ENCODE measurements around the gene VTI1A. TPM values are rescaled to one million over a fixed set of nuclear protein-coding genes. Genes with fewer than 3 reads are reported as not detected.
"Not testable (repeated sequence)": the region's sequence is repeated elsewhere in the genome, so short reads cannot be mapped to it uniquely, and the experiment has no call there.

Gene VTI1A
- 24.7 and 33.4 TPM in 2 replicates for total RNA-seq (2014; rRNA removed; shearing (Covaris generic))

DNA sequence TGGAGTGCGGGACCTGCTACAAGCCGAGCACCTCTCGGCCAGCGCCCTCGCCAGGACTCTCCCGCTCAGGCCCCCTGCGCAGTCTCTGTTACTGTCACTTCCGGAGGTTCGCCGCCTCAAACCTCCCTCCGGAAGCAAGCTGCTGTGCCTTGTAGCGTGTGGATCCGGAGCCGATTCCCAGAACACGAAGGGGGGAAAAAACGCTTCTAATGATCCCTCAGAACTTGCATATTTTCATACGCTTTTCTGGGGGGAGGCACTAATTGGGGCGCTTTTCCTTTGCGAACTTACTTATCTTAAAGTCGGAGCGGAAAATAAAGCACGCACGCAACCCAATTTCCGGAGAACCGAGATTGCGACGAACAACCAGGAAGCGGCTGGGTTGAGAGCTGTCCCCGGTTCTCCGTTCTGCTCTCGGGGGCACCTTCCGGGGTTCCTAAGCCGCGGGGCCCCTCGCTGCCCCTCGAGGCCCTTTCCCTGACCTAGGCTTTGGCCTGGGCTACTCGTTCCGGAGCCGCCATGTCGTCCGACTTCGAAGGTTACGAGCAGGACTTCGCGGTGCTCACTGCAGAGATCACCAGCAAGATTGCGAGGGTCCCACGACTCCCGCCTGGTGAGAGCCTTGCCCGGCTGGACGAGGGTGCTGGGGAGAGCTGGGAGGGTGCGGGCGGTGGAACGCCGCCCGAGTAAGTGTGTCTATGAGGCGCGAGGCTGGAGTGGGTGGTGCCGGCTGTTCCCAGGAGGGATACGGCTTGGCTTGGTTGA lies at the start of gene VTI1A, which contains the start of gene ZDHHC6:
VTI1A (plus strand) TSS at position 361 of the 765 bp plus-strand sequence; CDS start at position 520, 159 bp downstream.
ZDHHC6 (minus strand) TSS at position 60 of the 765 bp plus-strand sequence. CDS start 1,478 bp downstream, outside the sequence.
- no peaks in the 10 kb centered on the region for H3K27me3 ChIP-seq (replicated peaks)
- H3K4me3 ChIP-seq: peak within 1 kb of the TSS; percentile 78
- peaks cover 56% of the 10 kb centered on the region for H3K36me3 ChIP-seq
- peak within 1 kb of the TSS; percentile 90 for H3K27ac ChIP-seq
- H3K4me1 ChIP-seq (replicated peaks): peaks cover 13% of the 10 kb centered on the region
- H3K9me3 ChIP-seq (replicated peaks): no peaks in the 10 kb centered on the region; the same call in 1 of the 2 replicates
- DNase-seq (ENCODE audit: low read depth in 1 of 2, low spot score in 2 of 2): peak; percentile 86 to 90

DNA sequence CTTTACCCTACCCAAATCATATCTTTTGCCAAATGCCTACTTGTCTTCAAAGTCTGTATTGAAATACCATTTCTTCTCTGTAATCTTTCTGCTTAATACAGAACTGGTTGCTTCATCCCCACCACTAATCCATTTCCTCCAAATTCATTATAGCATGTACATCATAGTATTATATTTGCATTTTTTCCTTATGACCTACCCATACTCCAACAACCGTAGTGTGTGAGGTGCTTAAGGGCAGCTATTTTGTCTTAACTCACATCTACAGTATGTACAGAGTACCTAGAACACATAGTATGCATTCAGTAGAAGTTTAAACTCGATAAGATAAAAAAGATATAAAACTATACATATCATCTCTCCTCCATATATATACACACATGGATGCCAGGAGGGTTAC lies 49.4 kb upstream of the VTI1A start:
- H3K4me1 ChIP-seq (replicated peaks): 0 out of 2 replicates have a peak, but pooled peaks cover under 1% of the 10 kb centered on the region
- H3K27ac ChIP-seq: no peak overlapping the region
- no peak for DNase-seq (ENCODE audit: low read depth in 1 of 2, low spot score in 2 of 2)
- H3K36me3 ChIP-seq: no peaks in the 10 kb centered on the region
- no peaks in the 10 kb centered on the region for H3K9me3 ChIP-seq (replicated peaks)
- no peaks in the 10 kb centered on the region for H3K27me3 ChIP-seq (replicated peaks)
- H3K4me3 ChIP-seq: no peak overlapping the region

DNA sequence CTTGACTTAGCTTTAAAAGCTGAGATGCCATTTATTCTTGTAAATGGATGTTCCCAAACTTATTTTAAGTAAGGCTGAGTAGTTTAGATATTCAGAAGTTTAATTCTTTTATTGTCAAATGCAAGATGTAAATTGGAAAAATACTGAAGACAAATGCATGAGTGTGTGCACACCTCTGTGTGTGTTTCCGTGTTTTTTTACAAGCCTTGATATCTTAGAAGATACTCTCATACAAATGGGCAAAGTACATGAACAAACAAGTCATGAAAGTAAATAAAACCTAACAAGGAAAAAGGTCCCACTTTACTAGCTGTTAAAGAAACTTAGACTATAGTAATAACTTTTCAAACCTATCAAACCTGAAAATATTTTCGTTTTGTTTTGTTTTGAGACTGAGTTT lies 44.1 kb upstream of the VTI1A start:
- Histone ChIP-seq H3K9me3 (replicated peaks) (no peaks in the 10 kb centered on the region), H3K4me3 (no peak overlapping the region), H3K27me3 (replicated peaks) (no peaks in the 10 kb centered on the region), H3K36me3 (no peaks in the 10 kb centered on the region), H3K4me1 (replicated peaks) (peaks cover 6% of the 10 kb centered on the region; the same call in 1 of the 2 replicates), H3K27ac (no peak overlapping the region)
- DNase-seq (ENCODE audit: low read depth in 1 of 2, low spot score in 2 of 2): no peak

DNA sequence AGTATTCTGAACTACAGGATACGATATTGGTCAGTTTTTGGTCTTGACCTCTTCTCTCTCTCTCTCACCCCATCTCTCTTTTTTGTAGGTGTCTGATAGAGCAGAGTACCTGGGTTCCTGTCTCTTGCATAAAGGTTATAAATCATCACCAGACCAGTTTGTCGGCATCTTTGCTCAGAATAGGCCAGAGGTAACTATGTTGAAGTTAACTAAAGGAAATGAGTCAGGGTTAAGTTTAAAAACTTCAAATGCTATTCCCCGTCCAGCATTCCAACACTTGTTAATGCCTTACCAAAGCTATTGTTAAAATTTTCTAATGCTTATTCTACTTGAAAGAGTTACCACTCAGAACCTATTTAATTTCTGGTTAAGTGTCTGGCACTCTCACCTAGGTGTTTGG lies 42.4 kb upstream of the VTI1A start:
- Histone ChIP-seq H3K4me1 (replicated peaks) (peaks cover 6% of the 10 kb centered on the region; the same call in 1 of the 2 replicates), H3K4me3 (no peak overlapping the region), H3K9me3 (replicated peaks) (no peaks in the 10 kb centered on the region), H3K36me3 (no peaks in the 10 kb centered on the region), H3K27ac (no peak overlapping the region), H3K27me3 (replicated peaks) (no peaks in the 10 kb centered on the region)
- DNase-seq (ENCODE audit: low read depth in 1 of 2, low spot score in 2 of 2): no peak

DNA sequence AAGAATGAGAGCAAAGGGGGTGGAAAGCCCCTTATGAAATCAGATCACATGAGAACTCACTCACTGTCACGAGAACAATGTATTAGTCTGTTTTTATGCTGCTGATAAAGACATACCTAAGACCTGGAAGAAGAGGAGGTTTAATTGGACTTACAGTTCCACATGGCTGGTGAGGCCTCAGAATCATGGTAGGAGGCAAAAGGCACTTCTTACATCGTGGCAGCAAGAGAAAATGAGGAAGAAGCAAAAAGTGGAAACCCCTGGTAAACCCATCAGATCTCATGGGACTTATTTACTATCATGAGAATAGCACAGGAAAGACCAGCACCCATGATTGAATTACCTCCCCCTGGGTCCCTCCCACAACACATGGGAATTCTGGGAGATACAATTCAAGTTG lies 40.2 kb upstream of the VTI1A start:
- H3K27me3 ChIP-seq (replicated peaks); H3K27ac ChIP-seq; H3K4me1 ChIP-seq (replicated peaks); DNase-seq (ENCODE audit: low read depth in 1 of 2, low spot score in 2 of 2); H3K36me3 ChIP-seq; H3K9me3 ChIP-seq (replicated peaks); H3K4me3 ChIP-seq: not testable (repeated sequence)

DNA sequence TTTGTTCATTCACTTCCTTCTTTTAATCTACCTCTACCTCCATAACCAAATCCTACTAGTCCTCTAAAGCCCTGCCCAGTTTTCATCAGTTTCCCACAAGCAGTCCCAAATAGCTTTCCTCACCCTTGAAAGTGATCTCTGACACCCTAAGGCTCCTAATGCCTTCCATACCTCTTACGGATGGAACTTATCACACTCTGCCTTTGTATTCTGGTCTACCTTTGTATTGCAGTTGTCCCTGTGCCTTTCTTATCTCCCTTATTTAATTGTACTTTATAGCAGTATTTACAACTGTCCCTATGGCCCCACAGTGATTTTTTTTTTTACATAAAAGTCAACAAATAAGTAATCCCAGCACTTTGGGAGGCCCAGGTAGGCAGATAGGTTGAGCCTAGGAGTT lies 39.3 kb upstream of the VTI1A start:
- DNase-seq (ENCODE audit: low read depth in 1 of 2, low spot score in 2 of 2): no peak
- Histone ChIP-seq H3K4me1 (replicated peaks) (peaks cover 4% of the 10 kb centered on the region; the same call in 1 of the 2 replicates), H3K36me3 (no peaks in the 10 kb centered on the region), H3K27me3 (replicated peaks) (no peaks in the 10 kb centered on the region), H3K4me3 (no peak overlapping the region), H3K9me3 (replicated peaks) (no peaks in the 10 kb centered on the region), H3K27ac (no peak overlapping the region)

DNA sequence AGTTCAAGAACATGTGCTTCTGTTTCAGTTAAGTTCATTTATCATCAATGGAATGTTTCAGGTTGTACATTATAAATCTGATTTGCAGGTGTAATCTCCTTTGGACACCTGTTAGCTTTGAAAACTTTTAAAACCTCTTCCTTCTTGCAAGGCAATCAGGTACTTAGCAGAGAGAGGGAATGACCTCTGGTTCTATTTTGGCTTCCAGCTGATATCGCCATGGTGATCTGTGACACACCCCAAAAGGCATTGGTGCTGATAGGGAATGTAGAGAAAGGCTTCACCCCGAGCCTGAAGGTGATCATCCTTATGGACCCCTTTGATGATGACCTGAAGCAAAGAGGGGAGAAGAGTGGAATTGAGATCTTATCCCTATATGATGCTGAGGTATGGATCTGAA lies 37.7 kb upstream of the VTI1A start:
- H3K4me3 ChIP-seq: no peak overlapping the region
- H3K36me3 ChIP-seq: no peaks in the 10 kb centered on the region
- DNase-seq (ENCODE audit: low read depth in 1 of 2, low spot score in 2 of 2): no peak
- H3K27me3 ChIP-seq (replicated peaks): no peaks in the 10 kb centered on the region
- H3K9me3 ChIP-seq (replicated peaks): no peaks in the 10 kb centered on the region
- H3K27ac ChIP-seq: no peak overlapping the region
- H3K4me1 ChIP-seq (replicated peaks): peaks cover 3% of the 10 kb centered on the region; the same call in 1 of the 2 replicates

DNA sequence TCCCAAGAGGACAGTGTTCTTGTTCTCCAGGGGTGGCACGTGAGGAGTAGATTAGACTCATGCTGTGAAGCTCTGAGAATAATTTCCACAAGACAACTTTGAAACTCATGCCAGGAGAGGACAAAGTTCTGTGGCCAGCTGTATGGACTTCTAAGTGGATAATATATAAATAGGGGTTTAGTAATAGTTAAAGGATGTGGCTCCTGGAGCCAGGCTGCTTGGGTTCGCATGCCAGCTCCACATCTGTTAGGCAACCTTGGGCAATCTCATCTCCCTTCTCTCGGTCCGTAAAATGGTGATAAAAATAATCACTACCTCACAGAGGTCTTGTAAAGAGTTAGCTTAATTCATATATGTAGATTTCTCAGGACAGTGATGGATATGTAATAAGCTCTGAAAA lies 37.3 kb upstream of the VTI1A start:
- DNase-seq (ENCODE audit: low read depth in 1 of 2, low spot score in 2 of 2): no peak
- no peaks in the 10 kb centered on the region for H3K36me3 ChIP-seq

DNA sequence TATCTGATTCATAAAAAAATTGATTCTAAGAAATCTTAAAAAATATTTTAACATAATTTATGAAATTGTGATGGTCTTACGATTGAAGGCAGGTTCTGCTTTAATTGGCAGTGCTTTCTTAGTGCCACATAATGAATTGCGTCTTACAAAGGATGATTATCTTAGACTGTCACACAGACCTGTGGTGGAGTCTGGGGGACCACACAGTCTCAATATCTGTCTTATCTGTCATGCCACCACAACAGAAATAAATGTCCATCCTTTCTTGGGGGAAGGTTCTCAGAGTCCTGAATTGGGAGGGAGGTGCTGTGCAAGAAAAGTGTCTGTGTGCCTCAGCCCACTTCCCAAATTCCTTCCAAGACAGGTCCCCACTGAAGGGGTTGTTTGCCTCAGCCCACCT lies 34.3 kb upstream of the VTI1A start:
- H3K4me3 ChIP-seq: no peak overlapping the region
- no peaks in the 10 kb centered on the region for H3K4me1 ChIP-seq (replicated peaks)
- no peaks in the 10 kb centered on the region for H3K27me3 ChIP-seq (replicated peaks)
- H3K36me3 ChIP-seq: no peaks in the 10 kb centered on the region
- DNase-seq (ENCODE audit: low read depth in 1 of 2, low spot score in 2 of 2): no peak
- no peaks in the 10 kb centered on the region for H3K9me3 ChIP-seq (replicated peaks)
- H3K27ac ChIP-seq: no peak overlapping the region

More for the DNA sequence above, 37.3 kb upstream of the VTI1A start:
- H3K4me3 ChIP-seq: no peak overlapping the region
- H3K27me3 ChIP-seq (replicated peaks): no peaks in the 10 kb centered on the region
- no peaks in the 10 kb centered on the region for H3K9me3 ChIP-seq (replicated peaks)
- no peak overlapping the region for H3K27ac ChIP-seq
- H3K4me1 ChIP-seq (replicated peaks): peaks cover 2% of the 10 kb centered on the region; the same call in 1 of the 2 replicates

DNA sequence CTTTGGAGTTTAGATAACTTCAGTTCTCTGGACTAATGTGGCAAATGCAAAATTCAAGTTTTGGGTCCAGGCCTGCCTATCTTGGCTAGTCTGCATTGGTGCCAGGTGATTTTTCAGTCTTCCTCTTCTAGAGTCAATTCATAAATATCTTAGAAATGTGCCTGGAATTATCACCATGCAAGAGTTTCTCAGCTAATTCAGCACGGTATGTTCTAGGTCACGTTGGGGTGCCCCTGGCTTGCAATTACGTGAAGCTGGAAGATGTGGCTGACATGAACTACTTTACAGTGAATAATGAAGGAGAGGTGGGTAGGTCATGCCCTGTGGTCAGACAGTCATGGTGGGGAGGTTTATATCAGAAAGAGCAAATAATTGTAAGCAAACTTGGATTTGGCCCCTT lies 25.3 kb upstream of the VTI1A start:
- no peak for DNase-seq (ENCODE audit: low read depth in 1 of 2, low spot score in 2 of 2)
- H3K4me1 ChIP-seq (replicated peaks): no peaks in the 10 kb centered on the region
- no peaks in the 10 kb centered on the region for H3K9me3 ChIP-seq (replicated peaks)
- H3K36me3 ChIP-seq: no peaks in the 10 kb centered on the region
- no peak overlapping the region for H3K4me3 ChIP-seq
- H3K27me3 ChIP-seq (replicated peaks): no peaks in the 10 kb centered on the region
- H3K27ac ChIP-seq: no peak overlapping the region

DNA sequence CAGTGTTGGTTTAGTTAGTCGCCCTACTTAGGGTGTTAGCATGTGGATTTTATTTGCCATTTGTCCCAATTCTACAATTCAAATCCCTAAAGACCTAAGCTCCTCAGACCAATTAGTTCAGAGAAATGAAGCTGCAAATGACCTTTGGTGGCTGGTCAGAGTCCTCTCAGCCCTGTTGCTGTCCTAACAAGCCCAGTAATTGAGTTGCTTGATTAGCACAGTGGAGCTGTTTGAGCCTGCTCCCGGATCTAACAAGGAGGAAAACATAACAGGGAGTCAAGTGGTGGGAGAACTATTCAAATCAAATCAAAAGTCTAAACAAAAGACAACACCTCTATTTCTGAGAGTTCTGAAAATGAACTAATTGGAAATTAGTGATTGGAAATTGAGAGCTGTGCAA lies 22.4 kb upstream of the VTI1A start:
- H3K4me3 ChIP-seq: no peak overlapping the region
- no peaks in the 10 kb centered on the region for H3K27me3 ChIP-seq (replicated peaks)
- H3K4me1 ChIP-seq (replicated peaks): no peaks in the 10 kb centered on the region
- no peaks in the 10 kb centered on the region for H3K36me3 ChIP-seq
- no peak for DNase-seq (ENCODE audit: low read depth in 1 of 2, low spot score in 2 of 2)
- H3K9me3 ChIP-seq (replicated peaks): no peaks in the 10 kb centered on the region
- no peak overlapping the region for H3K27ac ChIP-seq

DNA sequence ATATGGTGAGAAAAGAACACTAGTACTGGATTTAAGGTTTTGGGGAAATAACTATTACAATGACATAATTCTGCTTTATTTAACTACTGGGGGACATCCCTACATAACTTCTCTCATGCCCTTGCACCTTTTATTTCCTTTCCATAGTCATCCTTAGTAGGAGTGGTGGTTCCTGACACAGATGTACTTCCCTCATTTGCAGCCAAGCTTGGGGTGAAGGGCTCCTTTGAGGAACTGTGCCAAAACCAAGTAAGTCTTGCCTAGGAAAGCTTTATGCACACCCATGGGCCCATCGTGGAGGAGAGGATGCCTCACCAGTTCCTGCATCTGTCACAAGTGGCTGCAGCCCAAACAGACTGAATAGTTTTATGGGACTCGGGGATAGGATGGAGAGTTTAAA lies 20.9 kb upstream of the VTI1A start:
- DNase-seq (ENCODE audit: low read depth in 1 of 2, low spot score in 2 of 2): no peak
- Histone ChIP-seq H3K27ac (no peak overlapping the region), H3K36me3 (peaks cover 12% of the 10 kb centered on the region), H3K4me3 (no peak overlapping the region), H3K27me3 (replicated peaks) (no peaks in the 10 kb centered on the region), H3K9me3 (replicated peaks) (no peaks in the 10 kb centered on the region), H3K4me1 (replicated peaks) (no peaks in the 10 kb centered on the region)

DNA sequence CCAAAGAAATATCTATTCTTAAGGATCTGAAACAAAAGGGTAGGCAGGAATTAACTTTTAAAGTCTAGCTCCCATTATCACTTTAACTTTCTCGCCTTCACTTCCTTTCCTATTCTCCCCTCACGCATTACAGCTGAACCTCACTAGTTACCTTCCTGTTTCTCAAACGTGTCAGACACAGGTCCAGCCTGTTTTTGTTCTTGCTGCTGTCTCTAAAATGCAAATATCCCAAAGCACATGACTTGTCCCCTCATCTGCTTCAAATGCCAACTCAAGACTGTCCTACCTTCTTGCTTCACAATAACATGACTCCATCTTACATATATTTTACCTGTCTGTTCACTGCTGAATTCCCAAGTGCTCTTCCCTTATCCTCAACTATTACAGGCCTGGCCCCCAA lies 17.9 kb upstream of the VTI1A start:
- H3K27me3 ChIP-seq (replicated peaks): no peaks in the 10 kb centered on the region
- H3K27ac ChIP-seq: no peak overlapping the region
- H3K4me3 ChIP-seq: no peak overlapping the region
- H3K9me3 ChIP-seq (replicated peaks): no peaks in the 10 kb centered on the region
- H3K4me1 ChIP-seq (replicated peaks): no peaks in the 10 kb centered on the region
- peaks cover 37% of the 10 kb centered on the region for H3K36me3 ChIP-seq
- no peak for DNase-seq (ENCODE audit: low read depth in 1 of 2, low spot score in 2 of 2)

DNA sequence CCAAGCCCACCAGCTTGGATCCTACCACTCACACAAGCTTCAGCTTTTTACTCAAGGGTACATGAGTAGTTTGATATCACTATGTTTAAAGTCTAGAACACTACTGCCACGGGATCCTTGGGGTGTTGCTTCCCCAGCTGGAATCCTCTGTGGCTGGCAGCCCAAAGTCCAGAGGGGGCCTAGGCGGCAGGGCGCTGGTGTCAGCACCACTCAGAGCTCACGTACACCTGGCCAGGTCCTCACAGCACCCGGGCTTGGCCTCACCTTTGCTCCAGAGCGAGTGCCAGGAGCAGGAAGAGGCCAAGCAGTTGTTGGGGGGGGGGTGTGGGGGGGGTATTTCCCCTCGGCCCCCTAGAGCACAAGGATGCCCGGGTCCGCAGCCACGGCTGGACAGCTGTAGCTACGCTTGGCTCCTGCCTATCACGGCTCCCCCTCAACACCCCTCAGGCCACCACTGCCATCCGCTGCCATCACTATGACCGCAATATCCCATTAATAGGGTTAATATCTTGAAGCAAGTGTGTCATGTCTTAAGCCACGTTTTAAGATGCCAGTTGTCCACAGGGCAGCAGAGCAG lies 17.3 kb upstream of the VTI1A start:
- H3K9me3 ChIP-seq (replicated peaks): no peaks in the 10 kb centered on the region

More for the DNA sequence above, 17.3 kb upstream of the VTI1A start:
- H3K27ac ChIP-seq: no peak overlapping the region
- no peaks in the 10 kb centered on the region for H3K4me1 ChIP-seq (replicated peaks)
- no peak overlapping the region for H3K4me3 ChIP-seq
- H3K27me3 ChIP-seq (replicated peaks): no peaks in the 10 kb centered on the region
- DNase-seq (ENCODE audit: low read depth in 1 of 2, low spot score in 2 of 2): no peak
- H3K36me3 ChIP-seq: peaks cover 43% of the 10 kb centered on the region
